Cardiac muscle cell (in vitro differentiated cells and primary cell): ENCODE measurements around the gene TSPAN3. TPM values are rescaled to one million over a fixed set of nuclear protein-coding genes. Genes with fewer than 3 reads are reported as not detected.

Experiments used
- DNase-seq, 2 donors: peaks; one replicate each; pipeline versions ENCODE4 v3.0.0 to v3.0.0-alpha.2; 2010 to 2017; ENCODE audit warnings: low read depth in 1 of 2, low spot score in 1 of 2
- H3K27ac ChIP-seq: fragments of 200-600 bp; sonication (generic); 2 replicates; pipeline ENCODE4 v1.5.1; 2016
- H3K27me3 ChIP-seq: fragments of 200-600 bp; sonication (generic); 2 replicates; pipeline ENCODE4 v1.6.0; 2016; ENCODE audit warnings: control low read depth
- H3K36me3 ChIP-seq: fragments of 200-600 bp; sonication (generic); 2 replicates; pipeline ENCODE4 v1.5.1; 2016; ENCODE audit warnings: control low read depth
- H3K4me1 ChIP-seq: fragments of 200-600 bp; sonication (generic); 2 replicates; pipeline ENCODE4 v1.8.1; 2017; ENCODE audit warnings: low read depth, mild to moderate bottlenecking, mixed run types
- H3K4me3 ChIP-seq: fragments of 200-600 bp; sonication (generic); 2 replicates; pipeline ENCODE4 v1.5.1; 2016; ENCODE audit warnings: mild to moderate bottlenecking
- H3K9me3 ChIP-seq: fragments of 200-600 bp; sonication (generic); 2 replicates; pipeline ENCODE4 v1.5.1; 2017; ENCODE audit warnings: low read depth, mild to moderate bottlenecking, control low read depth
- polyA plus RNA-seq: library from polyadenylated mRNA; unstranded; fragments of >200 nt; fragmentation: Nextera tagmentation; extraction: Ambion mirVana; gene quantifications from 2 replicates; pipeline ENCODE4 v1.2.1, GENCODE V29; 2016
- total RNA-seq: library from RNA; depleted of rRNA; stranded (reverse); fragments of >200 nt; gene quantifications from 2 replicates; pipeline ENCODE4 v1.2.3, GENCODE V29; 2016
- TF ChIP-seq, protein P1 (sequence below): IDR thresholded peaks from 2 replicates; pipeline ENCODE4 v1.5.1; 2012; ENCODE audit warnings: low read depth, mild to moderate bottlenecking, low read length

The TSPAN3 gene
- total and polyA plus RNA-seq, 2 experiments from 2014 or later = 316 to 427 TPM

DNA sequence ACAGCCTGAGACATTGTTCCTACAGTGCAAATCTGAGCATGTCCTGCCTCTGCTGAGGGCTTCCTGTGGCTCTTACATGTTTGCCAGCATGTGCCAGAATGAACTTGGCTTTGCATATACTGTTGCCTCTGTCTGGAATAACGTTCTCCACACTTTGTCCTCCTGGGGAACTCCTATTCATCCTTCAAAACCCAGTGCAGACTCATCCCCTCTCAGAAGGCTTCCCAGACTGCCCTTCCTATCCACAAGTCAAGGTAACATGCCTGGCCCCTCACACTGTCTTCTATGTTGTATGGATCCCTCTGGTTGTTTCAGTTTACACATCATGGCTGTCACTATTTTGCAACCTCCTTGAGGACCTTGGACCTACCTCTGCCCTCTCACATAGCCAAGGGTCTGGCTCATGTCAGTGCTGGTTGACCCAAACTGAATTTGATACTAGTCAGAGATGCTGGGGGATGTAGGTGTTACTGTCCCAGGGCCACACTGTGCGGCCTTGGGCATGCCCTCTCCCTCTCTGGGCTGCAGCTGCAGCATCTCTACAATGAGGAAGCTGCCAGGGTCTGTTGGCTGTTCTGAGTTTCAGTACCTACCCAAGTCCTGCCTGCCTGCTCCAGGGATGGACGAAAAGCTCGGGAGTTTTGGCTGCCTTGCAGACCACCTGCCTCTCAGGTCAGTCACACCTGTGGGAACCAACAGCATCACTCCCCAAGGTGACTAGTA lies 29.0 kb upstream of the TSPAN3 start:
- Histone ChIP-seq H3K4me3 (no peak overlapping the region), H3K27ac (no peak overlapping the region), H3K4me1 (peaks cover 5% of the 10 kb centered on the region), H3K9me3 (no peaks in the 10 kb centered on the region), H3K27me3 (no peaks in the 10 kb centered on the region), H3K36me3 (no peaks in the 10 kb centered on the region)
- TF ChIP-seq, protein P1, sequence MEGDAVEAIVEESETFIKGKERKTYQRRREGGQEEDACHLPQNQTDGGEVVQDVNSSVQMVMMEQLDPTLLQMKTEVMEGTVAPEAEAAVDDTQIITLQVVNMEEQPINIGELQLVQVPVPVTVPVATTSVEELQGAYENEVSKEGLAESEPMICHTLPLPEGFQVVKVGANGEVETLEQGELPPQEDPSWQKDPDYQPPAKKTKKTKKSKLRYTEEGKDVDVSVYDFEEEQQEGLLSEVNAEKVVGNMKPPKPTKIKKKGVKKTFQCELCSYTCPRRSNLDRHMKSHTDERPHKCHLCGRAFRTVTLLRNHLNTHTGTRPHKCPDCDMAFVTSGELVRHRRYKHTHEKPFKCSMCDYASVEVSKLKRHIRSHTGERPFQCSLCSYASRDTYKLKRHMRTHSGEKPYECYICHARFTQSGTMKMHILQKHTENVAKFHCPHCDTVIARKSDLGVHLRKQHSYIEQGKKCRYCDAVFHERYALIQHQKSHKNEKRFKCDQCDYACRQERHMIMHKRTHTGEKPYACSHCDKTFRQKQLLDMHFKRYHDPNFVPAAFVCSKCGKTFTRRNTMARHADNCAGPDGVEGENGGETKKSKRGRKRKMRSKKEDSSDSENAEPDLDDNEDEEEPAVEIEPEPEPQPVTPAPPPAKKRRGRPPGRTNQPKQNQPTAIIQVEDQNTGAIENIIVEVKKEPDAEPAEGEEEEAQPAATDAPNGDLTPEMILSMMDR = no peak
- no peak for DNase-seq

DNA sequence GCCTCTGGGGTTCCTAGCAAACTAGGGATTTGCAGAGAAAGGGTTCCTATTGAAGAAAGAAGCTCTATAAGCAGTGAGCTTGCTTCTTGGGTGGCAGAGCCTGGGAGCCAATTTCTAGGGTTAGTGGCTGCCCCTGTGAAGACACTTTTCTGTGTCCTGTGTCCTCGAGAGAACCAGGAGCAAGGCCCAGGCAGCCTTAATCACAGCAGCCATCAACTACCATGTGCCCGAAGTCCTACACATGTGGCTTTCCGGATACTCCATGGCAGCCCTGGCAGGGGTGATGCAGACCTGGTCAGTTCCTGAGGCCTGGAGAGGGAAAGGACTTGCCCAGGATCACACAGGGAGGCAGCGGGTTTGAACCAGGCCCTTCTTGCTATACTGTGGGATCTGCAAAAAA lies 27.7 kb upstream of the TSPAN3 start:
- Histone ChIP-seq H3K9me3 (no peaks in the 10 kb centered on the region), H3K36me3 (no peaks in the 10 kb centered on the region), H3K4me1 (peaks cover 5% of the 10 kb centered on the region), H3K4me3 (no peak overlapping the region), H3K27me3 (no peaks in the 10 kb centered on the region), H3K27ac (no peak overlapping the region)
- no peak for DNase-seq
- TF ChIP-seq, protein P1 = no peak

DNA sequence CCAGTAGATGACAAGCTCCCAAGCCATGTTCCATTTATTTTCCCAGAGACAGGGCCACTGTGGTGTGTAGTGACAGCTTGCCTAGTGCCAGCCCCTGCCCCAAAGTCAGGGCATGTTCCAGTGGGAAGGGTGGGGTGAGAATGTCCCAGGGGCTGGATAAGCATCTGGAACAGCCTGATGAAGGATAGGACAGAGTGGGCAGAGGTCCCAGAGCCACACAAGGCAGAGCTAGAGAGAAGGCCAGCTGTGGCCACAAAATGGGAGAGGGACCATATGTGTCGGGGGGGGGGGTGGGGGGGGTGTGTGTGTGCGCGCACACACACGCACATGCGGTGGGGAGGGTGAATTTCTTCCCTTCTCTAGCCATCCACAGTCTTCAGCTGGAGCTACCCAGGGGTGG lies 27.0 kb upstream of the TSPAN3 start:
- DNase-seq = no peak
- Histone ChIP-seq H3K9me3 (no peaks in the 10 kb centered on the region), H3K4me3 (no peak overlapping the region), H3K36me3 (no peaks in the 10 kb centered on the region), H3K27me3 (no peaks in the 10 kb centered on the region), H3K4me1 (peaks cover 5% of the 10 kb centered on the region), H3K27ac (no peak overlapping the region)
- TF ChIP-seq, protein P1 = no peak

DNA sequence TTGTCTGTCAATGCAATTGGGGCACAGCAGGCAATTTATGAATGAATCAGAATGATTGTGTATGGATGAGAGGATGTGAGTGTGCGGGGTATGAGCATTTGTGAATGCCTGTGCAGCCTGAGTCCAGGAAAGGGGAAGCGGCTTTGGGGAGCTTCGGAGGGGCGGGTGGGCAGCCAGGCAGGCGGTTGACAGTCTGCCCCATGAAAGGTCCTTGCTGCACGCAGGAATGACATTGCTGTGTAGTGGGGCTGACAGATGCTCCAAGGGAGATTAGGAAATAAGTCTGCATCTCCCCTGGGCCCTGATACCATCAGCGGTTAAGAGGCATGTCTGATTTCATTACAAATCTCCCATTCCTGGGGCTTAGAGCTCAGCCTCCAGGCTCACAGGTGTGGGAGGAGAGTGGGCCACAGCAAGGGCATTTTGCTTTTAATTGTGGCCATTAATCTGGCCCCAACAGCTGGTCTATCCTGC lies 26.4 kb upstream of the TSPAN3 start:
- Histone ChIP-seq H3K27me3 (no peaks in the 10 kb centered on the region), H3K4me3 (no peak overlapping the region), H3K27ac (no peak overlapping the region)

DNA sequence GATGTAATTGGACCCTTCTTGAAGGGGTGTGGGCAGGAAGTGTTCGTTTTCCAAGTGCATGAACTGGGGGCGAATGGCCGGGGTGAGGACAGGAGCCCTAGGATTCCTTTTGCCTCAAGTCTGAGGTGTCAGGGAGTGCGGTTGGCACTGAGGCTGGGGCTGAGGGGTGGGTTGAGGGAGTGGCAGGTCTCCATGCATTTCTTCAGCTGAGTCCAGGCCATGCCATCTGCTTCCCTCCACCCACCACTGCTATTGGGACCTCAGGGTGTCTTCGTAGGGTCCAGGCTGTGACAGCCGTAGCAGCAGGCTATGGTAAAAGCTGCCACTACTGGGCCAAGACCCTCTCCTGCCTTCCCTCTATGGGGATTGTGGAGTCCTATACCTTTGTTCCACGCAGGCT lies 25.6 kb upstream of the TSPAN3 start:
- no peak for DNase-seq
- H3K27me3 ChIP-seq = no peaks in the 10 kb centered on the region

More for the DNA sequence above, 26.4 kb upstream of the TSPAN3 start:
- no peaks in the 10 kb centered on the region for H3K9me3 ChIP-seq
- DNase-seq = no peak
- H3K4me1 ChIP-seq = peaks cover 5% of the 10 kb centered on the region
- TF ChIP-seq, protein P1 = no peak
- H3K36me3 ChIP-seq = no peaks in the 10 kb centered on the region

More for the DNA sequence above, 25.6 kb upstream of the TSPAN3 start:
- Histone ChIP-seq H3K9me3 (no peaks in the 10 kb centered on the region), H3K4me1 (peaks cover 5% of the 10 kb centered on the region), H3K4me3 (no peak overlapping the region), H3K36me3 (no peaks in the 10 kb centered on the region), H3K27ac (no peak overlapping the region)
- TF ChIP-seq, protein P1 = no peak
